CD8-positive, alpha-beta memory T cell (primary cell): ENCODE measurements around the gene SLC25A41. TPM values are rescaled to one million over a fixed set of nuclear protein-coding genes. Genes with fewer than 3 reads are reported as not detected.

Source experiments
- CTCF ChIA-PET: fragments of 350-600 bp; sonication (Branson Sonifier 250); formaldehyde crosslinking; loops from one replicate; lab custom pipeline; 2021; ENCODE audit warnings: antibody characterized with exemption; lab: Charles Lee
- POLR2A ChIA-PET: fragments of 350-600 bp; sonication (Branson Sonifier 250); formaldehyde crosslinking; loops from one replicate; lab custom pipeline; 2021; ENCODE audit warnings: antibody characterized with exemption; lab: Charles Lee
- DNase-seq, 5 donors: peaks; one replicate each; pipeline versions ENCODE4 v3.0.0 to v3.0.0-alpha.2; 2020 to 2022; ENCODE audit warnings: mixed read lengths in 1 of 5
- H3K27ac ChIP-seq: one replicate; pipeline ENCODE4 v1.7.0; 2013; ENCODE audit warnings: low read depth, mild to moderate bottlenecking, low read length, moderate library complexity
- H3K27me3 ChIP-seq: 2 replicates; pipeline ENCODE4 v1.7.0; 2013; ENCODE audit warnings: low read length, mild to moderate bottlenecking; ENCODE audit not compliant: insufficient read depth, poor library complexity, severe bottlenecking
- H3K36me3 ChIP-seq: 2 replicates; pipeline ENCODE4 v1.7.0; 2013; ENCODE audit warnings: mild to moderate bottlenecking, low read length, moderate library complexity; ENCODE audit not compliant: insufficient read depth
- H3K4me1 ChIP-seq: 2 replicates; pipeline ENCODE4 v1.7.0; 2013; ENCODE audit warnings: mild to moderate bottlenecking, low read length, moderate library complexity; ENCODE audit not compliant: insufficient read depth
- H3K4me3 ChIP-seq: 2 replicates; pipeline ENCODE4 v1.7.0; 2013; ENCODE audit warnings: mild to moderate bottlenecking, low read length
- H3K9me3 ChIP-seq: 2 replicates; pipeline ENCODE4 v1.7.0; 2013; ENCODE audit warnings: mild to moderate bottlenecking, low read length
- H3K27ac Mint-ChIP-seq, 8 donors: one replicate each; pipeline ENCODE4 v1.8.0; 2020 to 2021; ENCODE audit warnings: mixed read lengths in 8 of 8, mild to moderate bottlenecking in 6 of 8, inconsistent platforms in 3 of 8, moderate library complexity in 3 of 8
- H3K27me3 Mint-ChIP-seq, 2 donors: one replicate each; pipeline ENCODE4 v1.8.0; 2020 to 2021; ENCODE audit warnings: mixed read lengths in 2 of 2, mild to moderate bottlenecking in 1 of 2, moderate library complexity in 1 of 2
- H3K36me3 Mint-ChIP-seq, 3 donors: one replicate each; pipeline ENCODE4 v1.8.0; 2020 to 2021; ENCODE audit warnings: mixed read lengths in 3 of 3, inconsistent platforms in 1 of 3, mild to moderate bottlenecking in 1 of 3
- H3K4me1 Mint-ChIP-seq, 3 donors: one replicate each; pipeline ENCODE4 v1.8.0; 2020 to 2021; ENCODE audit warnings: mixed read lengths in 3 of 3, inconsistent platforms in 1 of 3, mild to moderate bottlenecking in 1 of 3
- H3K4me3 Mint-ChIP-seq, 7 donors: one replicate each; pipeline ENCODE4 v1.8.0; 2020 to 2021; ENCODE audit warnings: mixed read lengths in 7 of 7, mild to moderate bottlenecking in 6 of 7, moderate library complexity in 4 of 7, inconsistent platforms in 2 of 7
- H3K9me3 Mint-ChIP-seq, 5 donors: one replicate each; pipeline ENCODE4 v1.8.0; 2020 to 2022; ENCODE audit warnings: mixed read lengths in 5 of 5, mild to moderate bottlenecking in 3 of 5, moderate library complexity in 2 of 5, inconsistent platforms in 1 of 5
- polyA plus RNA-seq: library from polyadenylated mRNA; unstranded; fragments of 300-500 nt; fragmentation: Illumina TruSeq; gene quantifications from one replicate; pipeline ENCODE4 v1.2.3, GENCODE V29; 2021
- total RNA-seq, 2 experiments: library from RNA; stranded (reverse); gene quantifications; one replicate each; pipeline ENCODE4 v1.2.3, GENCODE V29; 2021

The SLC25A41 gene
- total and polyA plus RNA-seq, 3 experiments from 2014 or later = 0.28 to 0.33 TPM; not detected in 1

DNA sequence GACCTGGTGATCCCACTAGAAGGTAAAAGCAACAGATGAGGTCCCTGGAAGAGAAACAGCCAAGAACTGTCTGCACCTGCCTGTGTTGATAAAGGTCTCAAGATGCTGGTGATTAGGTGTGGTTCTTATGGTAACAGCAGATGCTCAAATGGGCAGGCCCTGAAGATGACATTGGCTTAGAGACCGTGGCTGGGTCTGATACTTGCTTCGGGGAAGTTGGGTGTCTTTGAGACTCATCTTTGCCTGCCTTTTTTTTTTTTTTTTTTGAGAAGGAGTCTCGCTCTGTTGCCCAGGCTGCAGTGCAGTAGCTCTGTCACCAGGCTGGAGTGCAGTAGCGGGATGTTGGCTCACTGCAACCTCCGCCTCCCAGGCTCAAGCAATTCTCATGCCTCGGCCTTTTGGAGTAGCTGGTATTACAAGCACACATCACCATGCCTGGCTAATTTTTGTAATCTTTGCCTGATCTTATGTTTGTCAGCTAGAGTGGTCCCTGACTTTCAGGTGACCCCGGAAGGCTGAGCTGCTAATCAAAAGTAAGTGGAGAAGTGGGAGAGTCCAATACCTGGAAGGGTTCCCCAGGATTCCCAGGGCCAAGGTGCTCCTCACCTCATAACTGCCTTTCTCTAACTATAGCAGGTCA is 18.1 kb upstream of the SLC25A41 start:
- POLR2A ChIA-PET = no interaction called here
- Mint-ChIP-seq H3K36me3 (peaks cover 17 to 41% (median 38%) of the 10 kb centered on the region in 3 donors), H3K9me3 (peaks cover 4 to 12% (median 8%) of the 10 kb centered on the region in 5 donors), H3K4me3 (no peak overlapping the region), H3K4me1 (no peaks in the 10 kb centered on the region), H3K27ac (peak overlapping the region in 1 of 8 donors; percentile 50), H3K27me3 (no peaks in the 10 kb centered on the region)
- no peaks in the 10 kb centered on the region for H3K27me3 ChIP-seq
- peaks cover 13% of the 10 kb centered on the region for H3K36me3 ChIP-seq
- H3K9me3 ChIP-seq = peaks cover 4% of the 10 kb centered on the region
- no peak for DNase-seq
- H3K4me3 ChIP-seq = no peak overlapping the region
- no peak overlapping the region for H3K27ac ChIP-seq
- CTCF ChIA-PET = no interaction called here
- H3K4me1 ChIP-seq = no peaks in the 10 kb centered on the region

GRCh38 chr19:6450166-6450565 is 16.6 kb upstream of the SLC25A41 start:
- no peak for DNase-seq
- Histone ChIP-seq H3K9me3 (peaks cover 4% of the 10 kb centered on the region), H3K36me3 (peaks cover 13% of the 10 kb centered on the region), H3K27me3 (no peaks in the 10 kb centered on the region), H3K27ac (no peak overlapping the region), H3K4me3 (no peak overlapping the region), H3K4me1 (no peaks in the 10 kb centered on the region)
- CTCF ChIA-PET = no interaction called here
- POLR2A ChIA-PET = interaction anchor here (0.5 kb wide), 1 partner anchor 74 kb away, joined by 3 read pairs; no protein-coding TSS in a partner anchor
- H3K27me3 Mint-ChIP-seq = no peaks in the 10 kb centered on the region
- H3K4me1 Mint-ChIP-seq = no peaks in the 10 kb centered on the region
- H3K36me3 Mint-ChIP-seq = peaks cover 15 to 35% (median 28%) of the 10 kb centered on the region in 3 donors
- H3K27ac Mint-ChIP-seq = peak overlapping the region in 1 of 8 donors; percentile 52
- peaks cover 4 to 9% (median 5%) of the 10 kb centered on the region in 5 donors for H3K9me3 Mint-ChIP-seq
- H3K4me3 Mint-ChIP-seq = no peak overlapping the region

DNA sequence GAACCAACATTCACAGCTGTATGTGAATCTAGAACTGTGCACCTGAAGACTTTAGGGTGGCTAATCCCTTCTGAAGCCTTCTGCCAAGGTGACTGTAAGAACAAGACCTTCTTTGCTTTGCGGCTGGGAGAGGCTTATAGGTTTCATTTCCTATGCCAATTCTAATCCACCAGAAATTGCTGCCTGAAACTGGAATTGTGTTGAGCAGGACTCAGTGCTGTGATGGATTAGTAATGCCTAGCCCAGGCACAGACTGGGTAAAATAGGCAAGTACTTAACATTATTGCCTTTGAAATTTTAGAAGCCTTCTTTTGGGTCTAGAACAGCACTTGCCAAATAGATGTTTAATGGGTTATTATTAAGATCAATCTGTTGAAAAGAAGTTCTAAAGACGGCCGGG is 14.5 kb upstream of the SLC25A41 start:
- Histone ChIP-seq H3K36me3 (no peaks in the 10 kb centered on the region), H3K27me3 (no peaks in the 10 kb centered on the region), H3K27ac (no peak overlapping the region), H3K4me1 (no peaks in the 10 kb centered on the region), H3K9me3 (no peaks in the 10 kb centered on the region), H3K4me3 (no peak overlapping the region)
- Mint-ChIP-seq H3K27ac (no peak overlapping the region), H3K4me1 (no peaks in the 10 kb centered on the region), H3K4me3 (no peak overlapping the region), H3K9me3 (no peaks in the 10 kb centered on the region), H3K36me3 (peaks cover 7 to 17% (median 12%) of the 10 kb centered on the region in 3 donors), H3K27me3 (peaks cover 0 to 2% of the 10 kb centered on the region in 2 donors)
- DNase-seq = no peak
- ChIA-PET CTCF (no interaction called here), POLR2A (interaction anchor here (0.5 kb wide), 1 partner anchor 23 kb away, joined by 4 read pairs; no protein-coding TSS in a partner anchor)

DNA sequence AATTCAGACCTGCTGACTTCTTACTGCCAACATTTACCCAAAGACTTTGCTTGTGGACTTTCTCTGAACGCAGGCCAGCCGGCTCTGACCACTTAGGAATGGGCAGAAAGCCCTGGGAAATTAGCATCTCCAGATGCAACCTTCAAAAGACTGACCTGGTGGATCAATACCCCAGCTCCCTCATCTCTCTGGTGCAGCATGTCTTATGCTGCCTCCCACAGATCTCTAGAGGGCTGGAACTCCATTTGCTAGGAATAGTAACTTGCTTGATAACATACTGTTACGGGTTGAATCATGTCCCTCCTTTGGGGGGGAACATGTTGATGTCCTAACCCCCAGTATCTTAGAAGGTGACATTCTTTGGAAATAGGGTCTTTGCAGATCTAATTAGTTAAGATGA is 12.9 kb upstream of the SLC25A41 start:
- Histone ChIP-seq H3K9me3 (no peaks in the 10 kb centered on the region), H3K4me3 (no peak overlapping the region), H3K27ac (no peak overlapping the region), H3K4me1 (no peaks in the 10 kb centered on the region), H3K27me3 (no peaks in the 10 kb centered on the region), H3K36me3 (no peaks in the 10 kb centered on the region)
- Mint-ChIP-seq H3K4me3 (peak overlapping the region in 1 of 7 donors; percentile 0), H3K27me3 (peaks cover 0 to 2% of the 10 kb centered on the region in 2 donors), H3K36me3 (peaks cover 5 to 6% (median 6%) of the 10 kb centered on the region in 3 donors), H3K27ac (no peak overlapping the region), H3K4me1 (no peaks in the 10 kb centered on the region), H3K9me3 (no peaks in the 10 kb centered on the region)
- ChIA-PET POLR2A (no interaction called here), CTCF (no interaction called here)
- DNase-seq = no peak

- no peaks in the 10 kb centered on the region for H3K4me1 Mint-ChIP-seq
- POLR2A ChIA-PET = no interaction called here
- DNase-seq = no peak
- no peaks in the 10 kb centered on the region for H3K4me1 ChIP-seq
- no peak overlapping the region for H3K4me3 ChIP-seq
- no peaks in the 10 kb centered on the region for H3K27me3 ChIP-seq
- peaks cover 0 to 6% (median 5%) of the 10 kb centered on the region in 3 donors for H3K36me3 Mint-ChIP-seq
- no peaks in the 10 kb centered on the region for H3K9me3 ChIP-seq
- H3K27ac Mint-ChIP-seq = no peak overlapping the region
- no peak overlapping the region for H3K4me3 Mint-ChIP-seq
- H3K9me3 Mint-ChIP-seq = no peaks in the 10 kb centered on the region
- peaks cover 0 to 2% of the 10 kb centered on the region in 2 donors for H3K27me3 Mint-ChIP-seq
- H3K36me3 ChIP-seq = no peaks in the 10 kb centered on the region
- CTCF ChIA-PET = no interaction called here
- no peak overlapping the region for H3K27ac ChIP-seq
These were observed 10.4 kb upstream of the SLC25A41 start for GRCh38 chr19:6443986-6444385.

GRCh38 chr19:6442087-6442688 is 8.6 kb upstream of the SLC25A41 start:
- H3K4me3 Mint-ChIP-seq = no peak overlapping the region
- peaks cover 0 to 6% (median 5%) of the 10 kb centered on the region in 3 donors for H3K36me3 Mint-ChIP-seq
- H3K27me3 ChIP-seq = no peaks in the 10 kb centered on the region
- H3K27ac Mint-ChIP-seq = peak overlapping the region in 1 of 8 donors; percentile 33
- POLR2A ChIA-PET = no interaction called here
- no peak overlapping the region for H3K27ac ChIP-seq
- H3K4me3 ChIP-seq = no peak overlapping the region
- no peak for DNase-seq
- peaks cover 0 to 2% of the 10 kb centered on the region in 2 donors for H3K27me3 Mint-ChIP-seq
- CTCF ChIA-PET = no interaction called here
- H3K36me3 ChIP-seq = no peaks in the 10 kb centered on the region
- no peaks in the 10 kb centered on the region for H3K9me3 Mint-ChIP-seq
- no peaks in the 10 kb centered on the region for H3K9me3 ChIP-seq
- H3K4me1 ChIP-seq = no peaks in the 10 kb centered on the region
- H3K4me1 Mint-ChIP-seq = no peaks in the 10 kb centered on the region

DNA sequence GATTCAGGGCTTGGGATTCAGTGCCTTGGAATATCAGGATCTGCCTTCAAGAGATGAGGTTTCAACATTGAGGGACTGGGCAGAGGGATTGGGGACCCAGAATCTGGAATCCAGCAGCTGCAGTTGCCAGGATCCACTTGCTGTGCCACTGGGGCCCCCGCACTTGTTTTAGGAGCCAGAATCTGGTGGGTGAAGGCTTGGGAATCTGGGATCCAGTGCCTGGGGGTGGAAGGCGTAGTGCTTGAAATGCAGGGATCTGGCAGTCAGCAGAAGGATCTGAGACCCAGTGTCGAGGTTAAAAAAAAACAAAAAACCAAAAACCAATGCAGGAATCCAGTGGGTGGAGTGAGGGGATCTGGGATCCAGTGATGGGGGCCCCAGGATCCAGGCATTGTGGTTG is 7.3 kb upstream of the SLC25A41 start:
- DNase-seq = no peak
- H3K4me3 ChIP-seq = no peak overlapping the region
- Mint-ChIP-seq H3K27ac (peak overlapping the region in 2 of 8 donors; percentile 12 to 23), H3K27me3 (peaks cover 0 to 2% of the 10 kb centered on the region in 2 donors), H3K4me3 (no peak overlapping the region), H3K9me3 (no peaks in the 10 kb centered on the region), H3K36me3 (peaks cover 0 to 2% (median 0%) of the 10 kb centered on the region in 3 donors), H3K4me1 (no peaks in the 10 kb centered on the region)
- no peaks in the 10 kb centered on the region for H3K4me1 ChIP-seq
- H3K27me3 ChIP-seq = no peaks in the 10 kb centered on the region
- CTCF ChIA-PET = no interaction called here
- H3K36me3 ChIP-seq = no peaks in the 10 kb centered on the region
- POLR2A ChIA-PET = no interaction called here
- no peaks in the 10 kb centered on the region for H3K9me3 ChIP-seq
- H3K27ac ChIP-seq = no peak overlapping the region

GRCh38 chr19:6439743-6440142 is 6.2 kb upstream of the SLC25A41 start:
- H3K9me3 ChIP-seq = no peaks in the 10 kb centered on the region
- H3K4me1 ChIP-seq = no peaks in the 10 kb centered on the region
- Mint-ChIP-seq H3K9me3 (no peaks in the 10 kb centered on the region), H3K36me3 (peaks cover 0 to 2% (median 0%) of the 10 kb centered on the region in 3 donors), H3K4me1 (no peaks in the 10 kb centered on the region), H3K27me3 (peaks cover 0 to 2% of the 10 kb centered on the region in 2 donors), H3K4me3 (no peak overlapping the region), H3K27ac (peak overlapping the region in 1 of 8 donors; percentile 78)
- no peak for DNase-seq
- ChIA-PET CTCF (no interaction called here), POLR2A (no interaction called here)
- no peak overlapping the region for H3K4me3 ChIP-seq
- H3K27ac ChIP-seq = no peak overlapping the region
- no peaks in the 10 kb centered on the region for H3K36me3 ChIP-seq
- no peaks in the 10 kb centered on the region for H3K27me3 ChIP-seq
